ENCODE results near the gene DHRS4L2.
"Not testable (repeated sequence)": the region's sequence is repeated elsewhere in the genome, so short reads cannot be mapped to it uniquely, and the experiment has no call there.

DHRS4L2 gene

DNA sequence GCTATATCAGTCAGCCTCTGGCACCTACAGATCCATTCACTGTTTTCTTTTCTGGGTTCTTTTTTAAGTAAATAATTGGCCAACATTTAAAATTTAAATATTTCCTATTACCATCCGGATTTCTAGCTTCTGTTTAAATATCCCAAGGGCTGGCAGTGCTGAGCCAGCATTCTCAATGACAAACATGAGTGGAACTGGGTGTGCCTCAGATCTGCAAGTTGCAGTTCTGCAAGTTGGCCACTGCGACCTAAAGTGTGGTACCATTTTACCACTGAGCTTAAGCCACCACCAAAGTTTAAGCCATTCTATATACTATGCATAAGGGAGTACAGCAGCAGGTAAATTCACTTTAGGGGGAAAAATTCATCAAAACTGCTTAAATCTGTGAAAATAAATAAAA lies 31.2 kb downstream of the DHRS4L2 start:
- not testable (repeated sequence) for DNase-seq (ENCODE audit: low spot score)

- not testable (repeated sequence) for DNase-seq (ENCODE audit: low spot score)
These were observed 31.8 kb downstream of the DHRS4L2 start for GRCh38 chr14:24020520-24020919.

DNA sequence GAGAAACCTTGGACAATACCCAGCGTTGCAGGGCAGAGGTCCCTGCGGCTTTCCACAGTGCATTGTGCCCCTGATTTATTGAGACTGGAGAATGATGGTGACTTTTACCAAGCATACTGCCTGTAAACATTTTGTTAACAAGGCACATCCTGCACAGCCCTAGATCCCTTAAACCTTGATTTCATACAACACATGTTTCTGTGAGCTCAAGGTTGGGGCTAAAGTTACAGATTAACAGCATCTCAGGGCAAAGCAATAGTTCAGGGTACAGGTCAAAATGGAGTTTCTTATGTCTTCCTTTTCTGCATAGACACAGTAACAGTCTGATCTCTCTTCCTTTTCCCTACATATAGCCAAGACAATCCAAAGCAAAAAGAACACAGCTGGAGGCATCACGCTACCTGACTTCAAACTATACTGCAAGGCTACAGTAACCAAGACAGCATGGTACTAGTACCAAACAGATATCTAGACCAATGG lies 36.2 kb downstream of the DHRS4L2 start:
- DNase-seq (ENCODE audit: low spot score), result not testable (repeated sequence)

- not testable (repeated sequence) for DNase-seq (ENCODE audit: low spot score)
These were observed 41.0 kb downstream of the DHRS4L2 start for GRCh38 chr14:24029687-24030086.

DNA sequence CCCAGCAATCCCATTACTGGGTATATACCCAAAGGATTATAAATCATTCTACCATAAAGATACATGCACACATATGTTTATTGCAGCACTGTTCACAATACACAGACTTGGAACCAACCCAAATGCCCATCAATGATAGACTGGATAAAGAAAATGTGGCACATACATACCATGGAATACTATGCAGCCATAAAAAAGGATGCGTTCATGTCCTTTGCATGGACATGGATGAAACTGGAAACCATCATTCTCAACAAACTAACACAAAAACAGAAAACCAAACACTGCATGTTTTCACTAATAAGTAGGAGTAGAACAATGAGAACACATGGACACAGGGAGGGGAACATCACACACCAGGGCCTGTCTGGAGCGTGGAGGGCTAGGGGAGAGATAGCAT lies 42.6 kb downstream of the DHRS4L2 start:
- not testable (repeated sequence) for DNase-seq (ENCODE audit: low spot score)

GRCh38 chr14:24032727-24033418 lies 44.1 kb downstream of the DHRS4L2 start:
- no peak for DNase-seq (ENCODE audit: low spot score)

- DNase-seq (ENCODE audit: low spot score), result not testable (repeated sequence)
These were observed 47.0 kb downstream of the DHRS4L2 start for GRCh38 chr14:24035769-24036168.

- peak; percentile 77 for DNase-seq (ENCODE audit: low spot score)
These were observed 47.6 kb downstream of the DHRS4L2 start for GRCh38 chr14:24036169-24036962.

GRCh38 chr14:24036963-24037657 lies 48.4 kb downstream of the DHRS4L2 start:
- not testable (repeated sequence) for DNase-seq (ENCODE audit: low spot score)

- DNase-seq (ENCODE audit: low spot score), result no peak
These were observed 48.9 kb downstream of the DHRS4L2 start for GRCh38 chr14:24037658-24038037.

DNA sequence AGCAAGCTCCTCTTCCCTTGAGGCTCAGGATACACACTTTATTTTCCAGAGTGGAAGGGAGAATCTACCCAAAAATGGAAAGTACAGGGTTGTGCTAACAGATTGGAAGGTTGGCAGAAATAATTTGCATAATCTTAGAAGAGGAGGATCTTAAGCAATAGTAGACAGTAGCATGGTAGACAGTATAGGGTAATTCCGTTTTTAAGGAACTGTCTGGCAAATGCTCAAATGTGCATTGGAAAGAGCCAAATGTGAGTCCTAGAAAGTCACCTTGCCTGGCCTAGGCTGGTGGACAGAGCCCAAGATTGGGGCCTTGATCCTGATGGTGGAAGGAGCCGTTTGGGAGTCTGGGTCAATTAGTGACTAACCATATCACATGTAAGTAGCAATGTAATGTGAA lies 50.0 kb downstream of the DHRS4L2 start:
- DNase-seq (ENCODE audit: low spot score), result no peak

- DNase-seq (ENCODE audit: low spot score), result no peak
These were observed 52.0 kb downstream of the DHRS4L2 start for GRCh38 chr14:24040692-24041091.

- DNase-seq (ENCODE audit: low spot score), result peak; percentile 2
These were observed 54.0 kb downstream of the DHRS4L2 start for GRCh38 chr14:24042746-24043145.

GRCh38 chr14:24049002-24049401 lies 60.3 kb downstream of the DHRS4L2 start:
- not testable (repeated sequence) for DNase-seq (ENCODE audit: low spot score)

DNA sequence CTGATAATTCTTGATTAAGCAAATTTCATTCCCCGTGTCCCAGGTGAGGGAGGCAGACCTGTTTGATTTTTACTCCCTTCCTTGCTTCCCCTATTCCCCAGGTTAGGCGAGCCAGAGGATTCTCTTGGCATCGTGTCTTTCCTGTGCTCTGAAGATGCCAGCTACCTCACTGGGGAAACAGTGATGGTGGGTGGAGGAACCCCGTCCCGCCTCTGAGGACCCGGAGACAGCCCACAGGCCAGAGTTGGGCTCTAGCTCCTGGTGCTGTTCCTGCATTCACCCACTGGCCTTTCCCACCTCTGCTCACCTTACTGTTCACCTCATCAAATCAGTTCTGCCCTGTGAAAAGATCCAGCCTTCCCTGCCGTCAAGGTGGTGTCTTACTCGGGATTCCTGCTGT lies 62.0 kb downstream of the DHRS4L2 start:
- DNase-seq (ENCODE audit: low spot score), result not testable (repeated sequence)

DNA sequence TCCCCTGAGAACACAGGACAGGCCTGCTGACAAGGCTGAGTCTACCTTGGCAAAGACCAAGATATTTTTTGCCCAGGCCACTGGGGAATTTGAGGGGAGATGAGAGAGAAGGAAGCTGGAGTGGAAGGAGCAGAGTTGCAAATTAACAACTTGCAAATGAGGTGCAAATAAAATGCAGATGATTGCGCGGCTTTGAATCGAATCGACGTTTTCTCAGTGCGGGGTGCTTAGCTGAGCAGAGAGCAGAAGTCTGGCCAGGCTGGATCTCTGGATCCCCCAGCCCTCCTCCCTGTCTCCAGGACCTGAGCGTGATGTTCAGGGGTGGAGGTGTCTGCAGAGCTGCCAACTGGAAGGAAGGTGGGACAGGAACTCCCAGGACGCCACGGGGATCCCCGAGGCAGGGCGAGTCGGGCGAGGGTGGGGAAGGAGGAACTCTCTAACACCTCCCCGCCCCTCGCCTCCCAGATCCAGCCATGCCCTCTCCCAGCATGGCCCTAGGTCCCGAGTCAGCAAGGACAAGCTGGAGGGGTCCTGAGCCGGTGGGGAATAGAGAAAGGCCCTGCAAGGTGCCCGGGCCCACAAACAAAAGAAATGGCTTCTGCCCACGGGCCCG lies 62.6 kb downstream of the DHRS4L2 start:
- peak; percentile 33 for DNase-seq (ENCODE audit: low spot score)

- peak; percentile 95 for DNase-seq (ENCODE audit: low spot score)
These were observed 63.3 kb downstream of the DHRS4L2 start, which contains the start of gene CARMIL3 for GRCh38 chr14:24051789-24052655. Gene CARMIL3 (plus strand): TSS chr14:24052009. CDS start chr14:24052154, 145 bp downstream.

- no peak for DNase-seq (ENCODE audit: low spot score)
These were observed 64.2 kb downstream of the DHRS4L2 start for GRCh38 chr14:24052656-24053547.

- peak; percentile 2 for DNase-seq (ENCODE audit: low spot score)
These were observed 65.0 kb downstream of the DHRS4L2 start for GRCh38 chr14:24053548-24054323.
